ENCODE data around the gene R3HCC1L.
"Not testable (repeated sequence)": the region's sequence is repeated elsewhere in the genome, so short reads cannot be mapped to it uniquely, and the experiment has no call there.

Gene R3HCC1L

DNA sequence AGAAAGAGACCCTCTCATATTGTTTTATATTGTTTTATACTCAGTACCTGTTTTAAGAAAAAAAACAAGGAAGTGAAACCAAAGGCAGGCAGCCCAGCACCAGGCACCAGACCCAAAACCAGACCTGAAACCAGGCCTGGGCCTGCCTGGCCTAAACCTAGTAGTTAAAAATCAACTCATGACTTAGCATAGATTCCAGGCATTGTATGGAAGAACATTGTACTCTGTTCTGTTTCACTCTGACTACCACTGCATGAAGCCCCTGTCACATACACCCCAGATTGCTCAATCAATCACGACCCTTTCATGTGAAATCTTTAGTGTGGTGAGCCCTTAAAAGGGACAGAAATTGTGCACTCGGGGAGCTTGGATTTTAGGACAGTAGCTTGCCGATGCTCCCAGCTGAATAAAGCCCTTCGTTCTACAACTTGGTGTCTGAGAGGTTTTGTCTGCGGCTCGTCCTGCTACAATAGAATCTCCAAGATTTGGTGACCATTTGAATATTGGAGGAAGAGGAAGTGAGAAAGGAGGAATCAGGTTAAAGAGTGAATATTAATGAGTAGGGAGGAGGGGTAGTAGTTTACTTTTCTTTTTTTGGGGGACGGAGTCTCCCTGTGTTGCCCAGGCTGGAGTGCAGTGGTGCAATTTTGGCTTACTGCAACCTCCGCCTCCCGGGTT is 1.2 kb upstream of the R3HCC1L start:
- DNase-seq, result not testable (repeated sequence)

DNA sequence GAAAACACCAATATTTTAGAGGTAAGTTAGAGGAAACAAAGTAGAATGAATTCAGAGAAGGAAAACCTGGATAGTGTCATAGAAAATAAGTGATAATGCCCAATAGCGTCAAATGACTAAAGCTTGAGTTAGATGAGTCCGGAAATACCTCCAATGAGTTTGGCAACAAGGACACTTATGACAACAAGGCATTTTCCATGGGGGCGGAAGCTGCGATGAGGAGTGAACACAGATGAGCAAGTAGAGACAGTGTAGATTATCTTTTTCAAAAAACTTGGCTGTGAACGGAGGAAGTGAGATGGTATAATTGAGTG is 383 bp upstream of the R3HCC1L start:
- DNase-seq, result no peak

DNA sequence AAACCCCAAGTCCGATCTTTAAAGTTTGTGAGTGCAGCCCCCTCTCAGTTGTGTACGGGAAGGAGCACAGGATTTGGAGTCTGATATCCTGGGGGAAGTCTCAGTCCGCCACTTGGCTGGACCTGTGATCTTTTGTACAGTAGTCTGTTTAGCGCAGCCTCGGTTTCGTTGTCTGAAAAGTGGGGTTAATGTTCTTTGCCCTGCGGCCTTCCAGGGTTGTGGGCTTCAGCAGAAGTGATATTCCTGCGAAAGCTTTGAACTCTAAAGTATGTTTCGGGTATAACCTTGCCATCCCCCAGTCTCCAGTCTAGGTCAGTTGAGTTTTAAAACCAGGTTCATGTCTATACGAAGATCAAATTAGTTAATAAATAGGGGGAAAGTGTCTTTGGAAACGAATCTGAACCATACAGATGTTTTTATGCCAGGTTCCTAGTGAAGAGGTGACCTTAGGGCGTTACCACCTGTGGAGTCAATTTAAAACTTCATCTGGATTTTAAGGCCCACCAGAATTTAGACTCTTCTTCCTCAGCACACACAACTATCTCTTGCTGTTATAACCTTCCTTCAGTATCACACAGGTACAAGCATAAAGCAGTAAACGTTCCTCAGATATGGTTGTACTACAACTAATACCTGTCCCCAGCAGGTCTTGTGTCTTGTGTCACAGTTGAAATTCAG is 904 bp downstream of the R3HCC1L start:
- no peak for DNase-seq

DNA sequence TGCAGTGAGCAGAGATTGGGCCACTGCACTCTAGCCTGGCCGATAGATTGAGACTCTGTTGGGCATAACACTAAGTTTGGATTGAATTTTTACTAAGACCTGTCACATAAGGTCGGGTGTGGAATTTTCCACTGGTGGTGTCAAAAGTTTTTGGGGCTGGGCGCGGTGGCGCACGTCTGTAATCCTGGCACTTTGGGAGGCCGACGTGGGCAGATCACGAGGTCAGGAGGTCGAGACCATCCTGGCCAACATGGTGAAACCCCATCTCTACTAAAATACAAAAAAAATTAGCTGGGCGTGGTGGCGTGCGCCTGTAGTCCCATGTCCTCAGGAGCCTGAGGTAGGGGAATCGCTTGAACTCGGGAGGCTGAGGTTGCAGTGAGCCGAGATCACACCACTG is 2.3 kb downstream of the R3HCC1L start:
- not testable (repeated sequence) for DNase-seq

DNA sequence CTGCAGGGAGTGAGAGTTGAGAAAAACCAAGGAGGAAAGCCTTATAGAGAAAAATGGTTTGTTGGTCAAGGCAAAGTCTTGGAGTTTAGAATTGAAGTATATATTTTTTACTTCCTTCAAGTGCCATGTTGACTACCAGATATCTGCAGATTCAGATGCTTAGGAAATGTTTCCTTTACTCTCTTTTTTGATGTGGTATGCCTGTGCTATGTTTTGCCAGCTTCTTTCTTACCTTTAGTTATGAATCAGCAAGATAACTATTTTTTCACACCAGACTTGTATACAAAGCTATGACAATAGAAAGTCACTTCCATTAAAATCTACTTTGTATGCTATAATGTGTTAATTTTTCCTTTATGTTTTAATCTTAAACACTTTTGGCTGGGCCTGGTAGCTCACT is 3.6 kb downstream of the R3HCC1L start:
- DNase-seq, result no peak

GRCh38 chr10:98139431-98139830 is 5.0 kb downstream of the R3HCC1L start:
- DNase-seq, result no peak

DNA sequence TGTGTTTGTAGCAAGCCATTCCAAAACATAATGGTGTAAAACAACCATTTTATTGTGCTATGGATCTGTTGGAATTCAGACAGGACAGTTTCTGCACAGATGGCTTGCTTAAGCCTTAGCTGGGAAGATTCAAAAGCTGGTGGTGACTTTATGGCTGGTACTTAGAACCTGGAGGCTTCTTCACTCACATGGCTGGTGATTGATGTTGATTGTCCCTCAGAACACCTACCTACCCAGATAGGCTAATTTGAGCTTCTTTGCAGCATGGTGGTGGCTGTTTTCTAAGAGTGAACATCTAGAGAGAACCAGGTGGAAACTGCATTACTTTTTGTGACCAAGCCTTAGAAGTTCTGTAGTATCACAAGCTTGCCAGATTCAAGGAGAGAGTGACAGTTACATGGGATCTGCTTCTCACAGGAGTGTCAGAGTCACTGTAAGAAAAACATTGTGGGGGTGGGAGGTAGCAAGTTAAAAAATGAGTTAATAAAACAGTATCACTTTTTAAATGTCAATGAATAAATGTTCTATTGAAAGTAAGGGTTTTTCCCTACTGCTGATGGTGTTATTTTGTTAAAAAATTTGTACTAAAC is 7.1 kb downstream of the R3HCC1L start:
- no peak for DNase-seq

- no peak for DNase-seq
Observed at GRCh38 chr10:98144985-98145384, 10.5 kb downstream of the R3HCC1L start.

GRCh38 chr10:98149858-98150257 is 15.4 kb downstream of the R3HCC1L start:
- DNase-seq, result no peak

DNA sequence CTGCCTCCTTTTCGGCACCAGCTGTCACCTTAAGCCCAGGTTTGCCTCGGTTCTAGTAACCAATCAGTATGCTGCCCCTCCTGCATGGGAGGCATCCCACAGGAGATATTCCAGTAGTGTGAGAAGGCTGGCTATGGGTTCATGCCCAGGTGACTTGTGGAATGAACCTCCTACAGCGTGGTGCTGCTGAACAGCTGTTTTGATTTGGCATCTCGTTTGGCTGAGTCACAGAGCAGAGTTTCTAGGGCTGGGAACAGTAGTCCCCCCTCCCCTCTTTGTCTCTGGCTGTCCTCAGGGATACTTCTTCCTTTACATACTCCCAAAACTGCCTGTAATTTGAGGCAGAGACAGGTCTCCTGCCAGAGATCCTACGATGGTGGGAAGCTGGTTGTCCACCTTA is 16.1 kb downstream of the R3HCC1L start:
- no peak for DNase-seq

DNA sequence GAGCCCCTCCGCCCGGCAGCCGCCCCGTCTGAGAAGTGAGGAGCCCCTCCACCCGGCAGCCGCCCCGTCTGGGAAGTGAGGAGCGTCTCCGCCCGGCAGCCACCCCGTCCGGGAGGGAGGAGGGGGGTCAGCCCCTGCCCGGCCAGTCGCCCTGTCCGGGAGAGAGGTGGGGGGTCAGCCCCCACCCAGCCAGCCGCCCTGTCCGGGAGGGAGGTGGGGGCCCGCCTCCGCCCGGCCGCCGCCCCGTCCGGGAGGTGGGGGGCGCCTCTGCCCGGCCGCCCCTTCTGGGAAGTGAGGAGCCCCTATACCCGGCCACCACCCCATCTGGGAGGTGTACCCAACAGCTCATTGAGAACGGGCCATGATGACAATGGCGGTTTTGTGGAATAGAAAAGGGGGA is 18.3 kb downstream of the R3HCC1L start:
- DNase-seq, result not testable (repeated sequence)

GRCh38 chr10:98153213-98153958 is 18.9 kb downstream of the R3HCC1L start:
- DNase-seq, result not testable (repeated sequence)

- no peak for DNase-seq
Observed at GRCh38 chr10:98154076-98154475, 19.6 kb downstream of the R3HCC1L start.

DNA sequence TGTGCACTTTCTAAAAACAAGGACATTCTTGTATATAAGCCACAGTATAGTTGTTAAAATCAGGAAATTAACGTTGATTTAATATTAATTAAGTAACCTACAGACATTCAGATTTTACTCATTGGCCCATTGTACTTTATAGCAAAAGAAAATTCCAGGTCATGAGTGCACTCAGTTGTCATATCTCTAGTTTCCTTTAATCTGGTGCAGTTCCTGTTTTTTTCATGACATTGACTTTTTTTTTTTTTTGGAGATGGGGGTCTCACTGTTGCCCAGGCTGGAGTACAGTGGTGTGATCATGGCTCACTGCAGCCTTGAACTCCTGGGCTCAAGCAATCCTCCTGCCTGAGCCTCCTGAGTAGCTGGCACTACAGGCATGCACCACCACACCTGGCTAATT is 24.1 kb downstream of the R3HCC1L start:
- no peak for DNase-seq

GRCh38 chr10:98163941-98164340 is 29.5 kb downstream of the R3HCC1L start:
- no peak for DNase-seq

- no peak for DNase-seq
Observed at GRCh38 chr10:98167191-98167590, 32.7 kb downstream of the R3HCC1L start.

DNA sequence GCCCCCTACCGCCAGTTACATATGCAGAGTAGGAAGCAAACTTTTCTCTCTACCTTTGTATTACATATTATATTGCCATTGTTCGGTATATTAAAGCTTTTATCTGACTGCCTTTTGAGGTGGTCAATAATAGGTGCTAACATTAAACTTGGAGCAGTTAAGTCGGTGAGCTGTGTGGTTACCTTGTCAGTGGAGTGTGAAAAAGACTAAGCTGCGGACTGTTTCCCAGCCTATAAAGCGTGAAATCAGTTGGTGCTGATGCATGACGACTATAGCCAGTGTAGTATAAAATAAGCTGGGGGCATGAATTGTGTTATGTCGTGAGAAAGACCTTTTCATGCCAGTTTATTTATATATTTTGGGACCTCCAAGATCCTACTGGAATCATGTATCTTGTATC is 33.7 kb downstream of the R3HCC1L start:
- DNase-seq, result no peak

GRCh38 chr10:98168766-98169165 is 34.3 kb downstream of the R3HCC1L start:
- no peak for DNase-seq

DNA sequence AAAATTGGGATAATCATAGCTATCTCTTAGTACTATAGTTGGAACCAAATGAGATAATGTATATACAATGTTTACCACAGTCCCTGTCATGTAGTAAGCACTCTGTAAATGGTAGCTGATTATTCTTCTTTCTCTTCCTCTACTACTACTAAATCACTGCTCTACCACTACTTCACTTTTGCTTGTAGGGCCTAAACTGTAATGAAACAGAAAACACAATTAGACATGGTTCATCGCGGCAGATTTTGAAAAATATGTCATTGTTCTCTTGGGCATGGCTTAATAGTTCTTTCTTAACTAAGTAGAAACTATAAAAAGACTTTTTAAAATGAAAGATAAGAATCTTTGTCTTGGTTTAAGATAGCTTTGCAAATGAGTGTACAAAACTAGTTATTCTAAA is 34.9 kb downstream of the R3HCC1L start:
- DNase-seq, result no peak

DNA sequence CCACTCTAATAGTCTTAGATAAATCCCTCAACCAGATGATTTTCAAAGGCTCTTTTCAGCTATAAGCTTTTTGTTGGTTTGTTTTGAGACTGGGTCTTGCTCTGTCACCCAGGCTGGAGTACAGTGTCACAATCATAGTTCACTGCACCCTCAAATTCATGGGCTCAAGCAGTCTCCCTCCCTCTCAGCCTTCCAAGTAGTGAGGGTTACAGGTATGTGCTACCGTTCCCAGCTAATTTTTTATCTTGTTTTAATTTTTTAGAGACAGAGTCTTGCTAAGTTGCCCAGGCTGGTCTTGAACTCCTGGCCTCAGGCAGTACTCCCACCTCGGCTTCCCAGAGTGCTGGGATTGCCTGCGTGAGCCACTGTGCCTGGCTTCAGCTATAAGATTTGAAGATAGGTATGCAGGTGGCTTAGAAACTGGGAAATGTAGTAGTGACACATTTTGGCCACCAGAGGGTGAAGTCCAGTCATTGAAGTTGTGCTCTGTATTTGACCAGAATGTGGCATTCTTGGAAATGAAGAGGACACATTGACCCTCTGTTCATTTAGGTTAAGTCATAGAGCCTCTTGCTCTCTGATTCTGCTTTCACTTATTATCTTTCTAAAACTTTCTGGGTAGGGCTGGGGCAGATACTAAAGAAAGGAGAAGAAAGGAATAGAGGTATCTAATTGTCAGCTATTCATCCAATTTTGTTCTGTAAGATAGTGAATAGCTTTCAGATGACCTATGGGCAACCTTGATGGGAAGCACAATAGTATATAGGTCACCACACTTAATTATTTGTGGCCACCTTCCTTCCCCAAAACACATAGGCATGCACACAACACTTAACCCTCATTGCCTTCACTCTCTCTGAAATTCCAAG is 36.0 kb downstream of the R3HCC1L start:
- DNase-seq, result no peak

- DNase-seq, result peak; percentile 46
Observed at GRCh38 chr10:98172073-98172472, 37.6 kb downstream of the R3HCC1L start.

DNA sequence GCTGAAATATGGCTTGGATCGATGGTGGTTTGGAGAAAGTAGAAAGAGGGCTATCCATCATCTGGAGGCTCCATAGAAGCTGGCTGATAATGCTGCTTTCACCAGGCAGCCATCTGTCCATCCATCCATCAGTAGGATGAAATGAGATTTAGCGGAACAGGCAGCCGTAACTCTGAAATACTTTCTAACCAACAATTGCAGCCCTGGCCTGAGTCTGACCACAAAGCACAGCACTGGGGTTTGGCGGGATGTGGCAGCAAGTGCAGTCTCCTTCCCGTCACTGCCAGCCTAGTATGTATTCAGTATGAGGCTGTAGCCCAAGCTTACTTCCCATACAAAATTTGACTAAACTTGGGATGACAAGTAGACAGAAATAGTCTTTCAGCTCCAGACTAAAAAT is 38.0 kb downstream of the R3HCC1L start:
- DNase-seq, result peak; percentile 72

GRCh38 chr10:98173260-98173659 is 38.8 kb downstream of the R3HCC1L start:
- DNase-seq, result no peak
